Measurements from ENCODE around the gene CLEC16A.

CLEC16A gene

GRCh38 chr16:11104168-11105037 lies 160.0 kb downstream of the CLEC16A start:
- no peak for DNase-seq

GRCh38 chr16:11105038-11105903 lies 160.9 kb downstream of the CLEC16A start:
- no peak for DNase-seq

- DNase-seq = no peak
Measured at GRCh38 chr16:11106726-11107125, 162.4 kb downstream of the CLEC16A start.

- DNase-seq = no peak
Measured at GRCh38 chr16:11107780-11108465, 163.6 kb downstream of the CLEC16A start.

GRCh38 chr16:11108466-11108805 lies 164.1 kb downstream of the CLEC16A start:
- DNase-seq = no peak

- DNase-seq = no peak
Measured at GRCh38 chr16:11109566-11109965, 165.2 kb downstream of the CLEC16A start.

GRCh38 chr16:11111150-11111549 lies 166.8 kb downstream of the CLEC16A start:
- no peak for DNase-seq

GRCh38 chr16:11111856-11112634 lies 167.7 kb downstream of the CLEC16A start:
- DNase-seq = no peak

GRCh38 chr16:11112723-11113348 lies 168.5 kb downstream of the CLEC16A start:
- no peak for DNase-seq

GRCh38 chr16:11114366-11115164 lies 170.2 kb downstream of the CLEC16A start:
- no peak for DNase-seq

- no peak for DNase-seq
Measured at GRCh38 chr16:11117576-11118211, 173.3 kb downstream of the CLEC16A start.

GRCh38 chr16:11118479-11118878 lies 174.1 kb downstream of the CLEC16A start:
- DNase-seq = no peak

- DNase-seq = no peak
Measured at GRCh38 chr16:11121083-11121608, 176.8 kb downstream of the CLEC16A start.

GRCh38 chr16:11121914-11122692 lies 177.7 kb downstream of the CLEC16A start:
- no peak for DNase-seq

- no peak for DNase-seq
Measured at GRCh38 chr16:11123666-11124065, 179.3 kb downstream of the CLEC16A start.

GRCh38 chr16:11125936-11126335 lies 181.6 kb downstream of the CLEC16A start:
- DNase-seq = no peak

GRCh38 chr16:11126399-11127054 lies 182.2 kb downstream of the CLEC16A start:
- DNase-seq = no peak

- DNase-seq = no peak
Measured at GRCh38 chr16:11127610-11128195, 183.3 kb downstream of the CLEC16A start.
